Panc1 (cell line): ENCODE data around the gene TRAPPC12.

Experiments
- CTCF ChIP-seq: fragments of 450-650 bp; IDR thresholded peaks from 2 replicates; pipeline ENCODE4 v1.5.1; 2017; ENCODE audit warnings: mild to moderate bottlenecking
- POLR2AphosphoS5 ChIP-seq: IDR thresholded peaks from 2 replicates; pipeline ENCODE4 v1.6.1; 2012; ENCODE audit warnings: mild to moderate bottlenecking, low read depth, low read length, moderate library complexity
- REST ChIP-seq, 2 experiments: IDR thresholded peaks; 2 replicates each; pipeline ENCODE4 v1.6.1; 2011 to 2012; ENCODE audit warnings: low read depth in 2 of 2, control low read depth in 1 of 2, low read length in 1 of 2, mild to moderate bottlenecking in 1 of 2, moderate library complexity in 1 of 2; ENCODE audit not compliant: insufficient read depth in 1 of 2
- SIN3A ChIP-seq: IDR thresholded peaks from 2 replicates; pipeline ENCODE4 v1.6.1; 2012; ENCODE audit warnings: low read depth, mild to moderate bottlenecking, low read length, moderate library complexity, borderline replicate concordance; ENCODE audit not compliant: insufficient read depth
- TCF7L2 ChIP-seq: IDR thresholded peaks from 2 replicates; pipeline ENCODE4 v1.6.1; 2011; ENCODE audit warnings: mild to moderate bottlenecking, low read depth, low read length, inconsistent platforms

GRCh38 chr2:3503483-3503882 lies 124.0 kb downstream of the TRAPPC12 start:
- no peak for TF ChIP-seq CTCF
- TF ChIP-seq REST (IDR thresholded peaks at IDR 0.05; ENCODE audit: insufficient read depth in 1 of 2, low read depth in 2 of 2, low read length in 1 of 2) = no peak
- no peak for TF ChIP-seq POLR2AphosphoS5
- no peak for TF ChIP-seq TCF7L2
- no peak for TF ChIP-seq SIN3A
